Measurements from ENCODE around the gene CHCHD6.

- TF ChIP-seq CTCF (IDR thresholded peaks at IDR 0.05; ENCODE audit: insufficient read depth, low read length, poor library complexity, severe bottlenecking) (no peak), EZH2phosphoT487 (conservative IDR thresholded peaks at IDR 0.05; ENCODE audit: low read length) (no peak)
These were observed 46.1 kb downstream of the CHCHD6 start for GRCh38 chr3:126749931-126750755.
